Measurements from ENCODE around the gene ROR1. TPM values are rescaled to one million over a fixed set of nuclear protein-coding genes. Genes with fewer than 3 reads are reported as not detected.

The ROR1 gene
- total RNA-seq, 1 donor: 52.5 TPM

- Histone ChIP-seq H3K36me3 (ENCODE audit: insufficient read depth, low read length) (no peaks in the 10 kb centered on the region), H3K27ac (ENCODE audit: low read depth, low read length) (peak overlapping the region; percentile 91), H3K9me3 (ENCODE audit: low read depth, low read length) (no peaks in the 10 kb centered on the region), H3K27me3 (ENCODE audit: insufficient read depth, low read length) (no peaks in the 10 kb centered on the region), H3K4me2 (ENCODE audit: insufficient read depth, low read length) (peak overlapping the region; percentile 69), H3K4me3 (ENCODE audit: insufficient read depth, low read length) (peak overlapping the region; percentile 24), H3K79me2 (ENCODE audit: insufficient read depth, low read length) (peaks cover 35% of the 10 kb centered on the region), H4K20me1 (ENCODE audit: insufficient read depth, low read length) (no peaks in the 10 kb centered on the region), H2AFZ (ENCODE audit: low read length) (no peak overlapping the region), H3K4me1 (ENCODE audit: insufficient read depth, low read length) (peaks cover 45% of the 10 kb centered on the region)
- DNase-seq (ENCODE audit: insufficient read length, low spot score, missing footprints): no peak
- no peak for TF ChIP-seq CTCF (IDR thresholded peaks at IDR 0.05; ENCODE audit: extremely low read depth, low read depth, low read length)
Measured at GRCh38 chr1:63918418-63918945, 144.7 kb downstream of the ROR1 start.

GRCh38 chr1:63920154-63921117 is 146.6 kb downstream of the ROR1 start:
- no peaks in the 10 kb centered on the region for H3K27me3 ChIP-seq (ENCODE audit: insufficient read depth, low read length)
- no peak for DNase-seq (ENCODE audit: insufficient read length, low spot score, missing footprints)
- no peak overlapping the region for H2AFZ ChIP-seq (ENCODE audit: low read length)
- peak overlapping the region; percentile 37 for H3K4me2 ChIP-seq (ENCODE audit: insufficient read depth, low read length)
- TF ChIP-seq CTCF (IDR thresholded peaks at IDR 0.05; ENCODE audit: extremely low read depth, low read depth, low read length): peak; percentile 65
- no peaks in the 10 kb centered on the region for H4K20me1 ChIP-seq (ENCODE audit: insufficient read depth, low read length)
- H3K27ac ChIP-seq (ENCODE audit: low read depth, low read length): peak overlapping the region; percentile 91
- H3K36me3 ChIP-seq (ENCODE audit: insufficient read depth, low read length): no peaks in the 10 kb centered on the region
- no peak overlapping the region for H3K4me3 ChIP-seq (ENCODE audit: insufficient read depth, low read length)
- peaks cover 44% of the 10 kb centered on the region for H3K4me1 ChIP-seq (ENCODE audit: insufficient read depth, low read length)
- H3K9me3 ChIP-seq (ENCODE audit: low read depth, low read length): no peaks in the 10 kb centered on the region
- peaks cover 27% of the 10 kb centered on the region for H3K79me2 ChIP-seq (ENCODE audit: insufficient read depth, low read length)

- Histone ChIP-seq H3K4me1 (ENCODE audit: insufficient read depth, low read length) (peaks cover 44% of the 10 kb centered on the region), H3K36me3 (ENCODE audit: insufficient read depth, low read length) (no peaks in the 10 kb centered on the region), H3K4me2 (ENCODE audit: insufficient read depth, low read length) (no peak overlapping the region), H3K9me3 (ENCODE audit: low read depth, low read length) (no peaks in the 10 kb centered on the region), H3K27me3 (ENCODE audit: insufficient read depth, low read length) (no peaks in the 10 kb centered on the region), H4K20me1 (ENCODE audit: insufficient read depth, low read length) (no peaks in the 10 kb centered on the region), H3K79me2 (ENCODE audit: insufficient read depth, low read length) (peaks cover 27% of the 10 kb centered on the region), H2AFZ (ENCODE audit: low read length) (no peak overlapping the region), H3K4me3 (ENCODE audit: insufficient read depth, low read length) (no peak overlapping the region), H3K27ac (ENCODE audit: low read depth, low read length) (peak overlapping the region; percentile 91)
- DNase-seq (ENCODE audit: insufficient read length, low spot score, missing footprints): no peak
- TF ChIP-seq CTCF (IDR thresholded peaks at IDR 0.05; ENCODE audit: extremely low read depth, low read depth, low read length): no peak
Measured at GRCh38 chr1:63921359-63921758, 147.5 kb downstream of the ROR1 start.

GRCh38 chr1:63921802-63922201 is 148.0 kb downstream of the ROR1 start:
- Histone ChIP-seq H3K79me2 (ENCODE audit: insufficient read depth, low read length) (peaks cover 24% of the 10 kb centered on the region), H3K4me1 (ENCODE audit: insufficient read depth, low read length) (peaks cover 44% of the 10 kb centered on the region), H3K27me3 (ENCODE audit: insufficient read depth, low read length) (no peaks in the 10 kb centered on the region), H2AFZ (ENCODE audit: low read length) (no peak overlapping the region), H3K9me3 (ENCODE audit: low read depth, low read length) (no peaks in the 10 kb centered on the region), H3K27ac (ENCODE audit: low read depth, low read length) (no peak overlapping the region), H3K4me3 (ENCODE audit: insufficient read depth, low read length) (no peak overlapping the region), H4K20me1 (ENCODE audit: insufficient read depth, low read length) (no peaks in the 10 kb centered on the region), H3K36me3 (ENCODE audit: insufficient read depth, low read length) (no peaks in the 10 kb centered on the region), H3K4me2 (ENCODE audit: insufficient read depth, low read length) (no peak overlapping the region)
- no peak for DNase-seq (ENCODE audit: insufficient read length, low spot score, missing footprints)
- TF ChIP-seq CTCF (IDR thresholded peaks at IDR 0.05; ENCODE audit: extremely low read depth, low read depth, low read length): no peak

Data from osteoblast (primary cell).